Chondrocyte (in vitro differentiated cells): ENCODE results near the gene INSYN1. TPM values are rescaled to one million over a fixed set of nuclear protein-coding genes. Genes with fewer than 3 reads are reported as not detected.
A peak's percentile ranks its signal among the peaks of the same experiment; 100 is the strongest.

Source experiments
- DNase-seq: peaks from one replicate; pipeline ENCODE4 v3.0.0; 2021; ENCODE audit warnings: mixed read lengths, low spot score
- H3K27ac Mint-ChIP-seq: one replicate; pipeline ENCODE4 v1.8.0; 2021; ENCODE audit warnings: mild to moderate bottlenecking, moderate library complexity, mixed read lengths; ENCODE audit not compliant: unreplicated experiment
- H3K27me3 Mint-ChIP-seq: 2 replicates; pipeline ENCODE4 v1.8.0; 2021; ENCODE audit warnings: low read depth, mixed read lengths
- H3K36me3 Mint-ChIP-seq: 2 replicates; pipeline ENCODE4 v1.8.0; 2021; ENCODE audit warnings: low read depth, mixed read lengths
- H3K4me1 Mint-ChIP-seq: 2 replicates; pipeline ENCODE4 v1.8.0; 2021; ENCODE audit warnings: low read depth, mild to moderate bottlenecking, mixed read lengths
- H3K4me3 Mint-ChIP-seq: one replicate; pipeline ENCODE4 v1.8.0; 2021; ENCODE audit warnings: mild to moderate bottlenecking, moderate library complexity, mixed read lengths; ENCODE audit not compliant: unreplicated experiment
- H3K9me3 Mint-ChIP-seq: 2 replicates; pipeline ENCODE4 v1.8.0; 2021; ENCODE audit warnings: low read depth, mixed read lengths
- CTCF ChIP-seq: fragments of 200-600 bp; sonication (generic); IDR thresholded peaks from 2 replicates; pipeline ENCODE4 v1.5.0; 2021; ENCODE audit warnings: antibody characterized with exemption, mild to moderate bottlenecking, moderate library complexity
- total RNA-seq: library from RNA; stranded (reverse); gene quantifications from 3 replicates; pipeline ENCODE4 v1.2.1, GENCODE V29; 2021

INSYN1 gene
- total RNA-seq, 1 donor from 2014 or later: 23.0 TPM

GRCh38 chr15:73695773-73696640 is 57.1 kb downstream of the INSYN1 start:
- H3K36me3 Mint-ChIP-seq: peaks cover 8% of the 10 kb centered on the region
- no peaks in the 10 kb centered on the region for H3K9me3 Mint-ChIP-seq
- H3K27me3 Mint-ChIP-seq: no peaks in the 10 kb centered on the region
- no peak for TF ChIP-seq CTCF
- H3K4me3 Mint-ChIP-seq: peak overlapping the region; percentile 32
- H3K27ac Mint-ChIP-seq: peak overlapping the region; percentile 90
- H3K4me1 Mint-ChIP-seq: peaks cover 71% of the 10 kb centered on the region
- DNase-seq: peak; percentile 71

- Mint-ChIP-seq H3K4me1 (peaks cover 63% of the 10 kb centered on the region), H3K27ac (peak overlapping the region; percentile 93)
- TF ChIP-seq CTCF: no peak
These were observed 58.7 kb downstream of the INSYN1 start for GRCh38 chr15:73694419-73694818.

GRCh38 chr15:73691396-73691795 is 61.8 kb downstream of the INSYN1 start:
- DNase-seq: no peak
- peaks cover 48% of the 10 kb centered on the region for H3K4me1 Mint-ChIP-seq
- H3K36me3 Mint-ChIP-seq: no peaks in the 10 kb centered on the region
- H3K9me3 Mint-ChIP-seq: no peaks in the 10 kb centered on the region
- no peak overlapping the region for H3K27ac Mint-ChIP-seq
- H3K27me3 Mint-ChIP-seq: no peaks in the 10 kb centered on the region
- no peak overlapping the region for H3K4me3 Mint-ChIP-seq
- peak; percentile 62 for TF ChIP-seq CTCF

More at GRCh38 chr15:73694419-73694818, 58.7 kb downstream of the INSYN1 start:
- H3K9me3 Mint-ChIP-seq: no peaks in the 10 kb centered on the region
- DNase-seq: no peak
- H3K36me3 Mint-ChIP-seq: peaks cover 4% of the 10 kb centered on the region
- H3K4me3 Mint-ChIP-seq: peak overlapping the region; percentile 38
- H3K27me3 Mint-ChIP-seq: no peaks in the 10 kb centered on the region

- peak overlapping the region; percentile 95 for H3K27ac Mint-ChIP-seq
- H3K27me3 Mint-ChIP-seq: no peaks in the 10 kb centered on the region
- no peak for DNase-seq
- H3K36me3 Mint-ChIP-seq: no peaks in the 10 kb centered on the region
- no peaks in the 10 kb centered on the region for H3K9me3 Mint-ChIP-seq
- no peak for TF ChIP-seq CTCF
- no peak overlapping the region for H3K4me3 Mint-ChIP-seq
- peaks cover 37% of the 10 kb centered on the region for H3K4me1 Mint-ChIP-seq
These were observed 64.7 kb downstream of the INSYN1 start for GRCh38 chr15:73688455-73688854.

GRCh38 chr15:73687351-73687750 is 65.8 kb downstream of the INSYN1 start:
- Mint-ChIP-seq H3K4me1 (peaks cover 30% of the 10 kb centered on the region), H3K9me3 (no peaks in the 10 kb centered on the region), H3K27me3 (no peaks in the 10 kb centered on the region), H3K36me3 (no peaks in the 10 kb centered on the region), H3K4me3 (no peak overlapping the region), H3K27ac (peak overlapping the region; percentile 86)
- DNase-seq: no peak
- TF ChIP-seq CTCF: no peak
